Retinal pigment epithelial cell (primary cell): ENCODE data around the gene LRP4.

ENCODE experiments used
- DNase-seq: peaks from one replicate; pipeline ENCODE4 v3.0.0-alpha.2; 2010; ENCODE audit warnings: low read depth
- H3K4me3 ChIP-seq: 2 replicates; pipeline ENCODE4 v1.5.1; 2011; ENCODE audit warnings: mild to moderate bottlenecking, low read length, control low read depth, moderate library complexity
- TF ChIP-seq, protein P1 (sequence below): conservative IDR thresholded peaks from 2 replicates; pipeline ENCODE4 v1.5.1; 2011; ENCODE audit warnings: low read depth, low read length, control low read depth, inconsistent platforms

LRP4 gene

DNA sequence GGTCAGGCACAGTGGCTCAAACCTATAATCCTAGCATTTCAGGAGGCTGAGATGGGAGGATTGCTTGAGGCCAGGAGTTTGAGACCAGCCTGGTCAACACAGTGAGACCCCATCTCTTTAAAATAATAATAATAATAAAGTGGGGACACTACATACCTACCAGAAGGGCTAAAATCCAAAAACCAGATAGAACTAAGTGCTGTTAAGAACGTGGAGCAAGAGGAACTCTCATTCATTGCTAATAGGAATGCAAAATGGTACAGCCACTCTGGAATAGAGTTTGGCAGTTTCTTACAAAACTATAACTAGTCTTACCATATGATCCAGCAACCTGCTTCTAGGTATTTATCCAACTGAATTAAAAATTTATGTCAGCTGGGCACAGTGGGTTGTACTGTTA is 81.9 kb downstream of the LRP4 start:
- DNase-seq = no peak
- TF ChIP-seq, protein P1, sequence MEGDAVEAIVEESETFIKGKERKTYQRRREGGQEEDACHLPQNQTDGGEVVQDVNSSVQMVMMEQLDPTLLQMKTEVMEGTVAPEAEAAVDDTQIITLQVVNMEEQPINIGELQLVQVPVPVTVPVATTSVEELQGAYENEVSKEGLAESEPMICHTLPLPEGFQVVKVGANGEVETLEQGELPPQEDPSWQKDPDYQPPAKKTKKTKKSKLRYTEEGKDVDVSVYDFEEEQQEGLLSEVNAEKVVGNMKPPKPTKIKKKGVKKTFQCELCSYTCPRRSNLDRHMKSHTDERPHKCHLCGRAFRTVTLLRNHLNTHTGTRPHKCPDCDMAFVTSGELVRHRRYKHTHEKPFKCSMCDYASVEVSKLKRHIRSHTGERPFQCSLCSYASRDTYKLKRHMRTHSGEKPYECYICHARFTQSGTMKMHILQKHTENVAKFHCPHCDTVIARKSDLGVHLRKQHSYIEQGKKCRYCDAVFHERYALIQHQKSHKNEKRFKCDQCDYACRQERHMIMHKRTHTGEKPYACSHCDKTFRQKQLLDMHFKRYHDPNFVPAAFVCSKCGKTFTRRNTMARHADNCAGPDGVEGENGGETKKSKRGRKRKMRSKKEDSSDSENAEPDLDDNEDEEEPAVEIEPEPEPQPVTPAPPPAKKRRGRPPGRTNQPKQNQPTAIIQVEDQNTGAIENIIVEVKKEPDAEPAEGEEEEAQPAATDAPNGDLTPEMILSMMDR = no peak
- H3K4me3 ChIP-seq = no peak overlapping the region

DNA sequence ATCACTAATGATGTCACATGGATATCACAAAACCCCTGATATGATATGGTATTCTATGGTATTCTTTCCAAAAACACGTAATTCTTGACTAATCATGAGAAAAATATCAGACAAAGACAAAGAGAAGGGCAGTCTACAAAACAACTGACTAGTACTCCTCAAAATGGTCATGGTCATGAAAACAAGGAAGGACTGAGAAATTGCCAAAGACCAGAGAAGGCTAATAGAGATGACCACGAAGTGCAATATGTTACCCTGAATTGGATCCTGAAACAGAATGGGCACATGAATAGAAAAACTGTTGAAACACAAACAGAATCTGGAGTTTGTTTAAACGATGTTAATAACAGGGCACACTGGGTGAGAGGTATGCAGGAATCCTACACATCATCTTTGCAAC is 82.5 kb downstream of the LRP4 start:
- no peak for DNase-seq
- TF ChIP-seq, protein P1 = no peak
- no peak overlapping the region for H3K4me3 ChIP-seq

DNA sequence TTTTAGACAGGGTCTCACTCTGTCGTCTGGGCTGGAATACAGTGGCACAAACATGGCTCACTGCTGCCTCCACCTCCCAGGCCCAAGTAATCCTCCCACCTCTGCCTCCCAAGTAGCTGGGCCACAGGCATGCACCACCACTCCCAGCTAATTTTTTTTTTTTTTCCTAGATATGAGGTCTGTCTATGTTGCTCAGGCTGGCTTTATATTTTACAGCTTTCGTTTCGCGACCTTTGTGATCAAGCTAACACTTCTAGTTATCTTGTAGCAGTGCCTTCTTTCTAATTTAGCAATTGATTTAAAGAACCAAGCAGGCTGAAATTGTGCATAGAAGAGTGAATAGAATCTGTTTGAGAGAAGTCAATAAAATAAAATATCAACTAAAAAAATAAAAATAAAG is 83.5 kb downstream of the LRP4 start:
- TF ChIP-seq, protein P1 = no peak
- H3K4me3 ChIP-seq = no peak overlapping the region
- DNase-seq = no peak

DNA sequence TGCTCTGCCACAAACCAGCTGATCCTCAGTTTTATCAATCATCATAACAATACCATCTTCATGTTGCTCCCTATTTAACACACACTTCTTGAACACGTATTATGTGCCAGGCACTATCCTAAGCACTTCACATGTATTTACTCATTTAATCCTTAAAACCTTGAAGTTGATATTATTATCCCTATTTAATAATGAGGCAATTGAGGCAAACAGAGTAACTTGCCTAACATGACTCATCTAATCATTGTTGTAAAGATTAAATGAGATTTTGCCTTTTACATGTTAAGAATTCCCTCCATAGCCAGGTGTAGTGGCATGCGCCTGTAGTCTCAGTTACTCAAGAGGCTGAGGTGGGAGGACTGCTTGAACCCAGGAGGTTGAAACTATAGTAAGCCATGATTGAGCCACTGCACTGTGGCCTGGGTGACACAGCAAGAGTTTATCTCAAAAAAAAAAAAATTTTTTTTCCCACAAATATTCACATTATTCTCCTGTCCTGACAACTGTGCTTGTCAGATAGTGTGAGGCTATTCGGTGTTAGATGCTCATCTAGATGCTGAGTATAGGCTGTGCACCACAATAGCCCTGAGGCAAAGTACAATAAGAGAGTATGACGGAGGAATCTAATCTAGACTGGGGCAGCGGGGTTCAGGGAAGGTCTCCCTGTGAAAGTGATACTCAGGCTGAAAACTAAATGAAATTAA is 85.7 kb downstream of the LRP4 start:
- TF ChIP-seq, protein P1 = no peak
- no peak overlapping the region for H3K4me3 ChIP-seq
- no peak for DNase-seq

DNA sequence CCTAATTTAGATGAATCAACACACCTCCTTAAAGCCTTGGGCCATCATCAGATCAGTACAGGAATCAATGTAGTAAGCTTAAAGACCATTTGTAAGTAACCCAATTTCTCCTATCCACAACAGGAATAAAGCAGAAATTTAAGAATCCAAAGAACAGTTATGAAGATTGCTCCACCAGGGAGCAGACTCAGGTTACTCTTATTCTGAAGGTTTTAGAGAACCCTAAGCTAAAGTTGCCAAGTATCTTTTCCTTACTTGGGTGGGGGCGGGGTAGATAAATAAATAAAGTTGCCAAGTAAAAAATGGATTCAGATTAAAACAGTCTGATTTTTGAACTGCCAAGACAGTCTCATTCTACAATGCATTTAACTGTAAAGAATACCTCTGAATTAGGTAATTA is 90.4 kb downstream of the LRP4 start:
- TF ChIP-seq, protein P1 = no peak
- H3K4me3 ChIP-seq = no peak overlapping the region
- no peak for DNase-seq

DNA sequence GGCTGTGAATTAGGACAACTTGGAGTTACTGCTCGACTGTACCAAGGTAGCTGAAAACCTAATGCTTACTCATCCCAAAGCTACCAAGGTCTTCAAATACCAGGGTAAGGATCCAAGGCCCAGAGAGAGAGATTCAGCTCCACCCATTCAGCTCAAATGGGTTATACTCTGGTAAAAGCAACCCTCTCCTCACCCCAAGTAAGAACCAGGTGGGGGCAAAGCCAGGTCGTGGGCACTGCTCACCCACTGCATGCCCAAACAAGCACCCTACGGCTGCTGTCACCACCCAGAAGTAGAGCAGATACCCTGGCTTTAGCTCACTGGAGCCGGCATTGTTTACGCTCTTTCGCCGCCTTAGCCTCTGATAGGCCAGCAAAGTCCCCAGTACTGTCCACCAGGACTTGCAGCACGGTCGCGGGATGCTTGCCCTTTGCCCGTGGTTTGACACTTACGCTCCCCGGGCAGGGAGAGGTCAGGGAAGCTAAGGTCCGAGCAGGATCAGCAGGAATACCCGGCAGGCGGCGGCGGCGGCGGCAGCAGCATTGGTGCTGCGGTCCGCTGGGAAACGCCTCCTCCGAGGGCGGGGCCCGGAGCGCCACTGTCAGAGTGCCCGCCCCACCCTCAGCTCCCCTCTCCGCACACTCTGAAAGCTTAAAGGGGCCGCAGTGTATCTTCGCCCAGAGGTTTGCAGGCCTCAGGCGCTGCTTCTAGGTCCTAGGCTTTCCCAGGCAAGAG is 91.9 kb downstream of the LRP4 start:
- no peak for DNase-seq
- peak overlapping the region; percentile 81 for H3K4me3 ChIP-seq
- TF ChIP-seq, protein P1 = no peak
